ENCODE data around the gene CHCHD3.

DNA sequence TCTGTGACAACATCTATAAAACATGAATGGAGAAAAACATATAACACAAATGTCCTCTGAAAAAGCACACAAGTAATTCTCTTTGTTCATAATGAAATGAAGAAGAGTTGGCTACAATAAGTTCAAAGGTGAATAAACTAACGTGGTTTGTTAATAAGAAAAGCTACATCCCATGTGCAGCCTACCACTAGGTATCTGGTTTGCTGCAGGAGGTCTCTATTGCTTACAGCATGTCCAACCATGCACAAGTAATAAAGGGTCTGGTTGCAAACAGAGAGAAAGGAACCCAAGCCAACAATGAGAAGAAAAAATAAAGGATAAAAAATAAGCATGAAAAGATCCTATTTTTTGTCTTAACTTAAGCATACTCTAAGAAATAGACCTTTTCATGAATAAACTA is 139.2 kb downstream of the CHCHD3 start:
- no peak for TF ChIP-seq POLR2AphosphoS5 (IDR thresholded peaks at IDR 0.05; ENCODE audit: borderline replicate concordance, low read depth, low read length)
- TF ChIP-seq EZH2 (IDR thresholded peaks at IDR 0.05): no peak
